GM12801 (cell line): Measurements from ENCODE around the gene TEX52.

ENCODE experiments used
- CTCF ChIP-seq: IDR thresholded peaks from one replicate; pipeline ENCODE4 v1.5.1; 2011; ENCODE audit warnings: control low read depth; ENCODE audit not compliant: insufficient read length; ENCODE audit errors: extremely low read depth

The TEX52 gene

GRCh38 chr12:2845280-2845679 lies 11.6 kb downstream of the TEX52 start:
- no peak for TF ChIP-seq CTCF

DNA sequence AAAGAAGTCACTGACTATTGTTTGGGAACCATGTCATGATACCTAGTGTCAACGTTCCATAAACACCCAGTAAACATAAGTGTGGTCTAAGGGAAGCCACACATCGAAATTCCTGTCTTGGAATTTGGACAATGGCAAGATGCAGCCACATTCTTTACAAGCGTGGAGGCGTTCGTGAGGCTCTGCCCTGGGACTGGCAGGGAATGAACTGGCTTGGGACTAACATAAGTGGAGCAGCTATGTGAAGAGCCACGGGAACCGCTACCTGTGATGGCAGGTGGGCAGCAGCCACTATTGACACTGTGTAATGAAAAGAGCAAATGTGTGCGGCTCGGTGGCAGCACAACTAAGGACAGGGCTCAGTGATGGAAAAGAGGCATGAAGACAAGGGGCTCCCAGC lies 12.1 kb downstream of the TEX52 start:
- no peak for TF ChIP-seq CTCF

GRCh38 chr12:2842948-2843347 lies 13.9 kb downstream of the TEX52 start:
- TF ChIP-seq CTCF, result no peak

DNA sequence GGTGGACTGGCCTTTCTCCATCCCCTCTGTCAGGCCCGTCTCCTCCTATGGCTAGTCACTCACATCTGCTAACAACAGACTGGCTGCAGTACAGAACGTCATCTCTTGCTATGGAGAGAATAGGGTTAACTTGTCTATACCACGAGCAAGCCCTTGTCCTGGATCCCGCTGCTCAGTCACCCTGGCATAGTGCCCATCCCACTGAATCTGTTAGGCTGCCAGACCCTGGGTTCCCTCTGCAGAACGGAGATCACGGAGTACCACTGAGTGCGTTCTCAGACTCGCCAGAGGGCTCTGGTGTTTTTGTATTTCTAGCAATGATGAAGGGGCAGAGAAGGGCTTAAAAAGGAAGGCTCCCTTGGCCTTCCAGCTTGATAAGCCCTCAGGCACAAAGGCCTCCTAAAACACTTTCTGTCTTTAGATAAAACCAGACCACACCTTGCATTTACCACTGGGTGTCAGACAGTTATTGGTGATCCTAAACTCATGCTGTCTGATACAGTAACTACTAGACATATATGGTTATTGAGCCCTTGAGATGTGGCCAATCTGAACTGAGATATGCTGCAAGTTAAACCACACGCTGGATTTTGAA lies 15.7 kb downstream of the TEX52 start:
- TF ChIP-seq CTCF, result no peak

DNA sequence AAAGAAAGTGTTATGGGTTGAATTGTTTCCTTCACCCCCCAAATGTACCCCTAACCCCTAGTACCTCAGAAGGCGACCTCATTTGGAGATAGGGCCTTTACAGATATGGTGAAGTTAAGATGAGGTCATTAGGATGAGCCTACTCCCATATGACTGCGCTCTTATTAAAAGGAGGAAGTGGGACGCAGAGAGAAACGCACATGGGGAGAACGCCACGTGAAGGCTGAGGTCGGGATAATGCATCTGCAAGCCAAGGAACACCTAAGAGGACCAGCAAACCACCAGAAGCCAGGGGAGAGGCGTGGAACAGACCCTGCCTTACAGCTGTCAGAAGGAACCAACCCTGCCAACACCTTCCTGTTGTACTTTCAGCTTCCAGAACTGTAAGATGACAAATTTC lies 20.3 kb downstream of the TEX52 start:
- no peak for TF ChIP-seq CTCF

GRCh38 chr12:2835691-2836403 lies 21.0 kb downstream of the TEX52 start:
- no peak for TF ChIP-seq CTCF

GRCh38 chr12:2834581-2835491 lies 22.0 kb downstream of the TEX52 start, which contains the start of gene NRIP2:
TSS of gene NRIP2 (minus strand) at chr12:2835035. CDS start at chr12:2834983, 52 bp downstream.
- TF ChIP-seq CTCF, result no peak
